GM15510 (cell line): ENCODE results near the gene FBLN5.

Experiments used
- POLR2A ChIP-seq: IDR thresholded peaks from 3 replicates; pipeline ENCODE4 v1.6.1; 2011; ENCODE audit warnings: borderline replicate concordance; ENCODE audit not compliant: insufficient read length; ENCODE audit errors: extremely low read depth

FBLN5 gene, protein sequence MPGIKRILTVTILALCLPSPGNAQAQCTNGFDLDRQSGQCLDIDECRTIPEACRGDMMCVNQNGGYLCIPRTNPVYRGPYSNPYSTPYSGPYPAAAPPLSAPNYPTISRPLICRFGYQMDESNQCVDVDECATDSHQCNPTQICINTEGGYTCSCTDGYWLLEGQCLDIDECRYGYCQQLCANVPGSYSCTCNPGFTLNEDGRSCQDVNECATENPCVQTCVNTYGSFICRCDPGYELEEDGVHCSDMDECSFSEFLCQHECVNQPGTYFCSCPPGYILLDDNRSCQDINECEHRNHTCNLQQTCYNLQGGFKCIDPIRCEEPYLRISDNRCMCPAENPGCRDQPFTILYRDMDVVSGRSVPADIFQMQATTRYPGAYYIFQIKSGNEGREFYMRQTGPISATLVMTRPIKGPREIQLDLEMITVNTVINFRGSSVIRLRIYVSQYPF

DNA sequence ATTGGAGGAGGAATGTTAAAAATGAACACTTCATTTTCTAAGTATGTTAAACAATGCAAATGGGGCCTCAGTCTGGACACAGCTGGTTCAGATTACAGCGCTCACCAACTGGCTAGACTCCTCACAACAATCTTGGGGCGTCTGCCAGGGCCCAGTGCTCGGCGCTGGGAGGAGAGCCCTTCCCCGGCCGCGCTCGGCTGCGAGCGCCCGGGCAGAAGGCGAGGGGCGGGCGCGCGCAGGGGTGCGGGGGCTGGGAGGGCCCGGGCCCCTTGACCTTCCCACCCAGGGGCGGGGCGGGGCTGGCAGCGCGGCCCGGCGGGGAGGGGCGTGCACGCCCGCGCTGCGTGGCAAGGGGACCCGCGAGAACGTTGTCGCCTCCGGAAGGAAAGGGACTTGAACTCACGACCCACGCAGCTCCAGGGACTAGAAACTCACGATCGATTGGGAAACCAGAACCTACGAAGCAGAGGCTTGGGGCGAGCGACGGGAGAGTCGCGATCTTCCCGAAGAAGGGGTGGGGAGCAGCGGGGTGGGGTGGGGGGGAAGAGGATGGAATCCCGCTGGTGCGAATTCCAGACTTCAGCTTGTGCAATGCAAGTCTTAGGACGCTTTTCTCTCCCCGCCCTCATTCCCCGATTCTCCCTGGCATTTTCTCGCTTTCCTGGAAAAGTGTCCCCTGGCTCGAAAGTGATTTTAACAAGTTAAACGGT is at the start of gene FBLN5:
FBLN5 (minus strand) TSS at position 220 of the 710 bp plus-strand sequence. CDS start 465 bp downstream, outside the sequence.
- TF ChIP-seq POLR2A, result no peak

- no peak for TF ChIP-seq POLR2A
Measured at GRCh38 chr14:91996948-91997371, 49.5 kb upstream of the FBLN5 start.

DNA sequence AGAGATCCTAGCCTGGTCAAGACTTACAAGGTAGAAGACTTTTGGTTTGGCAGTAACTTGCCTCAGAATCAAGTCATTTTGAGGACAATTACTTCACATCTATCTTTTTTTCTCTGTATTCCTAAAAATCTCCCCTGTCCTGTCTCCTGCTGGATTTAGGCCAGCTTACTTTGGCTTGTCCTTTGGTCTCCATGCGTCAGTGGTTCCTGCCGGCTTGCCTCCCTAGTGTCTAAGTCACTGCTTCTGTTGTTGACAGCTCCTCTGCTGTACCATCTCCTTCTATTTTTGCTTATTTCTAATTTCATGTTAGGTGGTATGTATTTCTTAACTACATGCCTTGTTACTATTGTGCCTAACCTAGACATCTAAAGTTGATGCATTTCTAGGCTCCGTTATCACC is 39.7 kb upstream of the FBLN5 start:
- no peak for TF ChIP-seq POLR2A

DNA sequence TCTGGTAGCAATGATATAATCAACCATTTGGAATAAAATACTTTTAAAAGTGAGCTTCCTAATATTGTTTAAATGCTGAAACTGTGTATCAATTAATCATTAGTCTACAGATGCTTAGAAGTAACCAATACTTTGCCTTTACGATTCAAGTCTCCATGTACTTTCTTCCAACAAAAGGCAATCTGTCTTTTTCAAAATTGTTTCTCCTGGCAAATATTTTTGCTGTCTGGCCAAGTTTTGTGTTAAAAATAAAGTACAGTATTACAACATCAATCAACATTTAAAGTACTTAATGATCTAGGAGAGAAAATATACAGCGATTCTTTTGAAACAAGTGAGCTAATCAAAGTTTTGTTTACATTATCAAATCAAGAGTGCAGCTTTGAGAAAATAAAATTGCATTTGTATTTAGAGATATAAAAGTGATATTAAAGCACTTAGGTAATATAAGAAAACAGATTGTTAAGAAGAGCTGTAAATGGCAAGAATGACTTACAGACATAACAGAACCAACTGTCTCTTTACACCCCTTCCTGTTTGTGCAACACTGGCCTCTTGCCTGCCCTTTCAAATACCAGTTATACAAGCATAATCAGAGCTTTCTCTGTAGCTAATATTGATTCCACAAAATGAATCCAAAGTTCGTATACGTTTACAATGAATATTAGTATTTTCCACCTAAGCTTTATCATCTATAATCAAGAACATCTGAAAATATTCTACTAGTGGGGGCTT is 38.2 kb upstream of the FBLN5 start:
- no peak for TF ChIP-seq POLR2A

DNA sequence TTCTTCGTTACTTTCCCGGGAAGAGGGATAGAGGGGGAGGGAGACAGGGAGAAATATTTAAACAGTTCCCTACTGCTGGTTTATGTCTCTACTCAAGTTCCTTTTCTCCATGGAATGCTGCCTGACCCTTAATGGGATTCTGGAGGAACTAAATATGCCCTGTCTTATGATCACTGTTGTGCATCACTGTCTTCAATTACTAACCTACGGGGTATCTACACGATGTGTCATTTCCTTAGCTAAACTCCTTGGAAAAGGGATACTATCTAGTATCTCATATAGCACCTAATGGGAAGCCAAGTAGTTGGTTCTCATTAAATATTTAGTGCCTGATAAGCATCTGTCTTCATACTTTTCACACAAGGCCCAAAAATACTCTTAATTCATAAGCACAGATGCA is 37.5 kb upstream of the FBLN5 start:
- TF ChIP-seq POLR2A, result no peak

- no peak for TF ChIP-seq POLR2A
Measured at GRCh38 chr14:91983588-91983987, 36.1 kb upstream of the FBLN5 start.

- no peak for TF ChIP-seq POLR2A
Measured at GRCh38 chr14:91980157-91980556, 32.7 kb upstream of the FBLN5 start.

GRCh38 chr14:91977884-91978283 is 30.4 kb upstream of the FBLN5 start:
- TF ChIP-seq POLR2A, result no peak

- no peak for TF ChIP-seq POLR2A
Measured at GRCh38 chr14:91975763-91976162, 28.3 kb upstream of the FBLN5 start.

DNA sequence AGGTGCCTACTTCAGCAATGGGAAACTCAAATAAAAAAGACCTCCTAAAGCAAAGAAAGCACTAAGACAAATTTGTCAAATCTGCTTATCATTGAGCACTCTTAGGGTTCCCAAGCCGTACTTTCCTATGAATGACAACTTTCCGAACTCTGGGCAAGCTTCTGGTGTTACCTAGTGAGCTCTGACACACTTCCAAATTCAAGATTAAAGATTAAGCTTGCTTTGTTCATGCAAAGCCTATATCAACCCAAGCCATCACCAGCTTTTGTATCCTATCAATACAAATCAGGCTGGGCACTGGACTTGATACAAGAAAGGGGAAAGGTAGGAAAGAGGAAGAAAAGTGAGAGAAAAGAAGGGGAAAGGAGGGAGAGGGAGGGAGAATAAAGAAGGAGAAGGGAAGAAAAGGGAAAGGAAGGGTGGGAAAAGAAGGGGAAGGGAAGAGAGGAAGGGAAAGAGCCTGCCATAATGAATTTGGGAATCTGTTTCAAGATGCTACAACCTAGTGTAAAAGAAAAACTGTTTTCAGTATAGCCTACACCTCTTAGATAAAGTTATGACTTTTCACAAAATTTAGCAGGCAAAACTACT is 23.8 kb upstream of the FBLN5 start:
- no peak for TF ChIP-seq POLR2A

- TF ChIP-seq POLR2A, result no peak
Measured at GRCh38 chr14:91968280-91968679, 20.8 kb upstream of the FBLN5 start.

GRCh38 chr14:91964724-91965123 is 17.2 kb upstream of the FBLN5 start:
- no peak for TF ChIP-seq POLR2A

GRCh38 chr14:91964011-91964410 is 16.5 kb upstream of the FBLN5 start:
- no peak for TF ChIP-seq POLR2A

GRCh38 chr14:91963465-91963864 is 16.0 kb upstream of the FBLN5 start:
- no peak for TF ChIP-seq POLR2A
